ENCODE results near the gene ABCD4.
"Not testable (repeated sequence)": the region's sequence is repeated elsewhere in the genome, so short reads cannot be mapped to it uniquely, and the experiment has no call there.

Gene ABCD4

DNA sequence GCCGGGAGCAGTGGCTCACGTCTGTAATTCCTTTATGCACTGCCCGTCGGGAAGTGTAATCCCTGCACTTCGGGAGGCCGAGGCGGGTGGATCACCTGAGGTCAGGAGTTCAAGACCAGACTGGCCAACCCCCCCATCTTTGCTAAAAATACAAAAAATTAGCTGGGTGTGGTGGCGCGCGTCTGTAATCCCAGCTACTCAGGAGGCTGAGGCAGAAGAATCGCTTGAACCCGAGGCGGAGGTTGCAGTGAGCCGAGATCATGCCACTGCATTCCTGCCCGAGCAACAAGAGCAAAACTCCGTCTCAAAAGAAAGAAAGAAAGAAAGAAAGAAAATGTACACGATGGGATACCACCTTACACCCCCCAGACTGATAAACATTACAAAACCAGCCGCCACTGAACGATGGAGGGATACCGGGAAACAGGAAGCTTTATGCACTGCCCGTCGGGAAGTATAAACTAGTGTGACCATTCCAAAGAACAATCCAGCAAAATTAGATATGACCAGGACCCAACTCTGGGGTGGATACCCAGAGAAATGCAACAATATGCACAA is 1.1 kb downstream of the ABCD4 start:
- DNase-seq = no peak

DNA sequence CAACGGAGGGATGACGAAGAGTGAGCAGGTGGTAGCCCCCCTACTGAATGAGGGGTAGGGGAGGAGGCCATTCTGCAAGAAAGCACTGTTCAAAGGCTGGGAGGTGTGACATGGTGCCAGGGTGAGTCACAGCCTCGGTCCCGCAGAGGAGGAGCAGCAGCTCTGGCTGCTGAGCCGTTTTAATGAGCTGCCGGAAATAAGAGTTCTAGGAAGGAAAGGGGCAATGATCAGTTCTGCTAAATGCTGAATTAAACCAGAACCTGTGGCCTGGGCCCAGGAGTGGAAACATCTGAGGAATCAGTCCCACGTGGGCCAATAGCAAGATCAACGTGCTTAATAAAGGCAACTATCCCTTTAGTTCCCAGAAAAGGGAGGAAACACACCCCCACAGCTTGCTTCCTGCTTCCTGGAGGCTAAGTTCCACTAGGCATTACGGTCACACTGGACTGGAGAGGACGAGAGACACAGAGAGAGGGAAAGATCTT is 3.6 kb downstream of the ABCD4 start:
- peak; percentile 35 for DNase-seq

DNA sequence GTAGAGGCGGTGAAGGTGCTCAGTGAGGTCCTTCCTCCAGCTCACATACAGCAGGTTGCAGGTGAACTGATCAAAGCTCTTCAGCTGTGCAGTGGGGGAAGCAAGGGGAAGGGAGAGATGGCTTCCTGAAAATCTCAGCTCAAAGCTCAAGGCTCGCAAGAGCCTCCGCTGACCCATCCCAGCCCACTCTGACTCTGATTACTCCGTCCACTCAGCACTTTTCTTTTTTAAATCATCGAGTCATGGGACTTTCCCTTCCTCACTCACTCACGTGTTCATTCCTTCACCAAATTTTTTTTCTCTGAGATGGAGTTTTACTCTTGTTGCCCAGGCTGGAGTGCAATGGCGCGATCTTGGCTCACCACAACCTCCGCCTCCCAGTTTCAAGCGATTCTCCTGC is 4.7 kb downstream of the ABCD4 start:
- no peak for DNase-seq

DNA sequence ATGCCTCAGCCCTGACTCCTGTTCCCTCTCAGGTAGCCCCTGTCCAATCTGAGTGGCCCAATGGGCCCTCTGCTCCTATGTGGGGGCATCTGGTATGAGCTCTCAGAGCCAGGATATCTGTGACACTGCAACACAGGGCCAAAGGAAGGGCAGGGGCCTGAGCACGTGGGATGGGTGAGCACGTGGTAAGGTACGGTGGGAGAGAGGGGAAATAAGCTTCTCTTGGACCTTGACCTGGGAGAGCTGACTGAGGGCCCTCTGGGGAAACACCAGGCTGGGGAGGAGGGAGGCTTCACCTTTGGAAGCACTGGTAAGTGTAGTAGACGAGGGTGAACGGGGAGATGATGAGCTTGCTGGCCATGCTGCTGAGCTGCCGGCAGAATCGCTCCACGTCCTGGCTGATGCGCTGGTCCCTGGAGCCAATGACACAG is 6.7 kb downstream of the ABCD4 start:
- DNase-seq = no peak

DNA sequence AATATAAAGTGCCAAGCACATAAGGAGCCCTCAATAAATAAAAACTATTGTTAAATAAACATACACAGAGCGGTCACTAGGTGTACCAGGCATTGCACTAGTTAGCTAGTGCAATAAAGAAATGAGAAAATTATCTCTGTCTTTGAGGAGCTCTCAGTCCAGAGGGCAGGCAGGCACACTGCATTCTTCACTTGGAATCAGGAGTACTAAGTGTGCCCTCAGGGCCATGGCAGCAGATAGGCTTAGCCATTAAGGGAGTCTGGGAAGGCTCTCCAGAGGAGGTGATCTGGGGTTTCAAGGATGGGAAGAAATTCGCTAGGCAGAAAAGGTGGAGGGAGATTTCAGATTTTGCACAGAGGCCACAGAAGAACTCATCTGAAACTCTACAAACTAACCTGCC is 9.1 kb downstream of the ABCD4 start:
- DNase-seq = no peak

DNA sequence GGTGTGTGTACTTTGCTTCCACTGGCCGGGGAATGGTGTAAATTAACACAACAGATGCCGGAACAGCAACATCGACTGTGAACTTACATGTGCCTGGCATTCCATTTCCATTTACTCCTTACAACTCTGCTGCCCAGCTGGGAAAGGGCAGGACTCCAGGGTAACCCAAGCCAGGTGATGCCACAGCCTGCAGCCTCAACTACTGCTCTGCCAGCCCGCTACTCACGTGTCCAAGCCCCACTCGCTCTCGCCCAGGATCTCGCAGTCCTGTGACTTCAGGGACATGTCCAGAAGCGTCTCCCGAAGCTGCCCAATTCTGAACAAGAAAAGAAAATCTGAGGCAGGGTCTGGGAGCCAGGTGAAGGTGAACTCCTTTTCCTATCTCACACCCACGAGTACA is 10.7 kb downstream of the ABCD4 start:
- no peak for DNase-seq

DNA sequence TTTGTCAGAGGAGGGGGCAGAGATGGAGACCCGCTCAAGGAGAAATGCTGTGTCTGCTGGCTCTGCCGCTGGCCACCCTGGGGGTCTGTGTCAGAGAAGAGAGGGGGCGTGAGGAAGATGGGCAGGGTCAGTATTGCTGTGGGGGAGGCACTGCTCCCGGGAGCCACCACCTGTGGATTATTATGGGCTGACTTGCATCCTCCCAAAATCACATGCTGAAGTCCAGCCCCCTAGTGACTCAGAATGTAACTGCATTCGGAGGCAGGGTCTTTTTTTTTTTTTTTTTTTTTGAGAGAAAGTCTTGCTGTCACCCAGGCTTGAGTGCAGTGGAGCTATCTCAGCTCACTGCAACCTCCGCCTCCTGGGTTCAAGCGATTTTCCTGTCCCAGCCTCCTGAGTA is 12.3 kb downstream of the ABCD4 start:
- no peak for DNase-seq

DNA sequence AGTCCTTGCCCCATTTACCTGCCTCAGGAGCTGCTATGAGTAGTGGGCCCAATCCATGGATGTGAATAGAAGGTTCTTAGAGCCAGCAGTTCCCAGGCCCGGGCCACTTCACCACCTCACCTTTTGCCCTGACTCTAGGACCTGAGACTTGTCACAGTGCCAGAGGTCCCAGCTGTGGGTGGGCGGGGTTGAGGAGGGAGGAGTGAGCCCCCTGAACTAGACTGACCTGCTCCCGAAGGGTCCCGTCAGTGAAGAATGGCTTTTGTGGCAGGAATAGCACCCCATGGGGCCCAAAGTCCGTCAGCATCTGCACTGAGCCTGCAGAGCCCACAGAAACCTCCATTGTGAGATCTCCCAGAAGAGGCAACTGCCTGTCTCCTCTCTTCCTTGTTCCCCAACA is 12.9 kb downstream of the ABCD4 start:
- DNase-seq = no peak

DNA sequence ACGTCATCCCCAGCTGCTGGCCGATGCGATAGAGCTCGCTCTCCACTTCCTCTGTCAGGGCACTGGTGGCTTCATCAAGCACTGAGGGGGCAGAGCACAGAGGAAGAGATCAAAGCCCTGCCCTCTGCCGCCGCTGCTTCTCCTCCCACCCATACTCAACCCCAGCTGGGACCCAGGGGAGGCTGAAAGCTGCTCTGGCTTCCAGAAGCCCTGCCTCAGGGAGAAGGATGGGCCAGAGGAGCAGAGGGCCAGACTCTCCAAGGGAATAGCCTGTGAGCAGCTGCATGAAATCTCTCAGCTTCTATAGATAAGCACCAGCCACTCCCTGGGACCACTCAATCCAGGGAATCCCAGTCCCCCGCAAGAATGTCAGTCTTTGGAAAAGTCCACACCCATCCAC is 16.0 kb downstream of the ABCD4 start:
- no peak for DNase-seq

DNA sequence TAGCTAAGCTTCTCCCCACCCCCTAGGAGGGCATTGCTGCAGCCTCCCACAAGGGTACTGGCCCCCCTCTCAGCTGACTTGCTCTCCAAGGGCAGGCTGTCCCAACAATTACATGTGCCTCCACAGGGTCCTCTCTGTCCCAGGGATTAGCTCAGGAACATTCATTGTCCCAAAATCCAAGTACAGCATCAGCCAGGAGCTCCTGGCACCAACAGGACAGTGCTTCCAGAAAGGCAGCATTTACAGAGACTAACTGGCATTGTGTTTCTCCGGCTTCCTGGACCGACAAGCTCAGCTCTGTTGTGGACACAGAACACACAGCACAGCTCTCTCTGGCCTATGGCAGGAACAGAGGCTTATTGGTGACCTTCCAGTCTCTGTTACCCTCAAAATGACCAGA is 21.7 kb downstream of the ABCD4 start:
- no peak for DNase-seq

DNA sequence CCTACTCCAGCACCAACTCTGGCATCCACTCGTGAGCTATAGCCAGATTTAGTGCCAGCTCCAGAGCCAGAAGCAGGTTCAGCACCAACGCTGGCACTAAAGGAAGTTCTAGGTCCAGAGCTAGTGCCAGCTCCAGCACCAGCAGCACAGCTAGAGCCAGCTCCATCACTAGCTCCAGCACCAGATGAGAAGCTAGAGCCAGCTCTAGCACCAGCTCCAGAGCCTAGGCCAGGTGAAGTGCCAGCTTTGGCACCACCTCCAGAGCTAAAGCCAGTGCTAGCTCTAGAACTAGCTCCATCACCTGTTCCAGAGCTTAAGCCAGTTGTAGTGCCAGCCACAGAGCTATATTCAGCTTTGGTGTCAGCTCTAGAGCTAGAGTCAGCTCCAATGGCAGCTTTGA is 24.7 kb downstream of the ABCD4 start:
- no peak for DNase-seq

DNA sequence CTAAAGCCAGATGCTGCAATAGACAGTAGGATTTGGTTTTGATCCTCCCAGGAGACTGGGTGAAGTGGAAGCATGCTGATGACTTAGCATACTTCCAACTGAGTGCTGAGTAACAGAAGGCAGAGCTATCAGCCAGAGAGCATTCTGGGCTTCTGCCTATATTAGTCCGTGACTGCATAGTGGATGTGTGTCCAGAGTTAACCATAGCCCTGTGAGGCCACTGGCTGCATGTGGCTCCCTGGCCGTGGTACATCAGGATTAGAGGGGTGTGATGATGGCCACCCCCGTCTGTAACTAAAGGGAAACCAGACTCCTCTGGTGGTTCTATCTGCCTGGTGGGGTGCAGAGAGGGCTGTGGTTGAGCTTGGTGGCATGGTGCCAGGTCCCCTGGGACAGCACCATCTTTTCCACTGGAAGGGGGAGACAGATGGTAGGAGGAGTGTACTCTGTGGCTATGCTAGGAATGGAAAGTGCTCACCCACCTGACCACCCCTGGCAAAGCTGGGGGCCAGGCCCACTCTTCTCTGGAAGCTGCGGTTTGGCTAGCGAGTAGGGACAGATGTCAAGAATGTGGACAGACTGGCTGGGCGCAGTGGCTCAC is 27.4 kb downstream of the ABCD4 start:
- no peak for DNase-seq

DNA sequence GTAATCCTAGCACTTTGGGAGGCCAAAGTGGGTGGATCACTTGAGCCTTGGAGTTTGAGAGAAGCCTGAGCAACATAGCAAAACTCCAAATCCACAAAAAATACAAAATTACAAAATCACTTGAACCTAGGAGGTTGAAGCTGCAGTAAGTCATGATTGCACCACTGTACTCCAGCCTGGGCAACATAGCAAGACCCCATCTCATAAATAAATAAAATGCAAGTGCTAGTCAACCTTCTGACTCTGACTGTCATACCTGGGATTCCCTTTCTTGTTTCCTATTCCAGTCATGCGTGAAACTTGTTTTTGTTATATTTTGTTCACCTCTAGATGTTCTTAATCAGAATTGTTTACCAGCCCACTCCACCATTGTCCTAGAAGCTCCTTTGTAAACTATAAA is 31.4 kb downstream of the ABCD4 start:
- DNase-seq = no peak

DNA sequence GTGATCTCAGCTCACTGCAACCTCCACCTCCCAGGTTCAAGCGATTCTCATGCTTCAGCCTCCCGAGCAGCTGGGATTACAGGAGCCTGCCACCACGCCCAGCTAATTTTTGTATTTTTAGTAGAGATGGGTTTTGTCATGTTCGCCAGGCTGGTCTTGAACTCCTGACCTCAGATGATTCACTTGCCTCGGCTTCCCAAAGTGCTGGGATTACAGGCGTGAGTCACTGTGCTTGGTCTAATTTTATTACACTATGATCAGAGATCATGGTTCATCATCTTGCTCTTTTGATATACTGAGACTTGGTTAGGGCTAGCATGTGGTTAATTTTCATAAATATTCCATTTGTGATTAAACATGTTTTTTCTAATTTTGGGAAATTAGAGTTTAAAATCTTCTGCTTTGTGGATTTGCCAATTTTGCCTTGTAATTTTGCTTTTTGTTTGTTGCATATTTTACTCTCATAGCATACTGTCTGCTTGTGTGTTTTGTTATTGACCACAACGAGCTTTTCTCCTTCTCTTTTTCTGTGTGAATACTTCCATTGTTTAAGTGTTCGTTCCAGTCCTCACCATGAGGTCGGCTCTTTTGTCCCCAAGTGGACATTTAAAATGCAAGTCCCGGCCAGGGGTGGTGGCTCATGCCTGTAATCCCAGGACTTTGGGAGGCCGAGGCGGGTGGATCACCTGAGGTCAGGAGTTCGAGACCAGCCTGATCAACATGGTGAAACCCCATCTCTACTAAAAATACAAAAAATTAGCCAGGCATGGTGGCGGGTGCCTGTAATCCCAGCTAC is 32.2 kb downstream of the ABCD4 start:
- not testable (repeated sequence) for DNase-seq

DNA sequence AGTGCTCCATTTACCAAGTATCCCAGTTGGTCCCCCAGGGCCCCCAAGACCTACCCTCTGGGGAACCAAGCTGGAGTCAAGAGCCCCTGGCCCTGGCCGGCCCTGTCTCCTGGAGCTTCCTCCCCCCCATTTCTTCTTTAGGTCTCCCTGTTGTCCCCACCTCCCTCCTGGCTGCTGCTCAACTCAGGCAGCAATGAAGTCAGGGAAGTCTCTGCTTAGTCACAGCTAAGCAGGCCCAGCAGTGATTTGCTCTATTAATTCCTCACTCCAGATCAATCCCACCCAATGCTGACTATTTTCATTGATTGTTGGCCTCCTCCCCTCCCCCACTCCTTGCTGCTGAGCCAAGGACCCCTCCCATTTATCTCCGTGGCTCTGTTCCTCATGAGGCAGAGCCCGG is 35.1 kb downstream of the ABCD4 start:
- no peak for DNase-seq

DNA sequence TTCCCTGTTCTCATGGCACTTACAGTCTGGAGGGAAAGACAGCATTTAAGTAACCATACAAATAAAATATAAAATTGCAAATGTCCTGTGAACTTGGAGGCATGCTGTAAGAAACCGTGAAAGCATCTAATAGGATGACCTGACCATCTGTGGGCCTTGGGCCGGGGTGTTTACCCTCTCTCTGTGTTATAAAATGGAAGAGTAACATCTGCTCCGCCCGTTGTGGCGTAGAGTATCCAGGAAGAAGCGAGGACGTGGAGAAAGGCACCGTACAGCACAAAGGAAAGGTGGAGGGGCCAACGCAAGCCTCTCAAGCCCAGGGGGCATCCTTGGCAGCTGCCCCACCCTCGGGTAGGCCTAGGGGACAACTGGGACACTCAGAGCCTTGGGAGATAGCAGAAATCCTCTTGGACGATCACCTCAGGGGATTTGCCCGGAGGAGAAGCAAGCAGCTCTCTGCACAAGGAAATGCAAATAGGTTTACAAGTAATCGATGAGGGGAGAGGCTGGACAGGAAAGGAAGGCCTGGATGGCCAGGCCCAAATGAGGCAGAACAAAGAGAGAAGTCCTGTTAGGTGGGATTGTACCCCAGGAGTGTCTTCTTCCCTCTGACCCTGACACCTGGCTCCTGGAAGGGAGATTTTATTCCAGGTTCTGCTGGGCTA is 37.3 kb downstream of the ABCD4 start:
- DNase-seq = no peak

DNA sequence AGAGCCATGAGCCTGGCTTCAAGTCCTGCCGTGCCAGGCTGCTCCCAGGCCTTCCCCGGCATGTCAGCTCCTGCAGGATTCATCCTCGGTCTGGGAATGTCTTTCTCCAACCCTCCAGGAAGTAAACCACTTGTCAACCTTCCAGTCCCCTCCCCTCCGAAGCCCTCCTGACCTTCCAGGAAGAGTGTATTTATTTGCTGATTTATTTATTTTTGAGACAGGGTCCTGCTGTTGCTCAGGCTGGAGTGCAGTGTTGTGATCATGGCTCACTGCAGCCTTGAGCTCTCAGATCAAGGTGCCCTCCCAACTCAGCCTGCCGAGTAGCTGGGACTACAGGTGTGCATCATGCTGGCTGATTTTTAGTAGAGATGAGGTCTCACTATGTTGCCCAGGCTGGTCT is 38.8 kb downstream of the ABCD4 start:
- DNase-seq = no peak

DNA sequence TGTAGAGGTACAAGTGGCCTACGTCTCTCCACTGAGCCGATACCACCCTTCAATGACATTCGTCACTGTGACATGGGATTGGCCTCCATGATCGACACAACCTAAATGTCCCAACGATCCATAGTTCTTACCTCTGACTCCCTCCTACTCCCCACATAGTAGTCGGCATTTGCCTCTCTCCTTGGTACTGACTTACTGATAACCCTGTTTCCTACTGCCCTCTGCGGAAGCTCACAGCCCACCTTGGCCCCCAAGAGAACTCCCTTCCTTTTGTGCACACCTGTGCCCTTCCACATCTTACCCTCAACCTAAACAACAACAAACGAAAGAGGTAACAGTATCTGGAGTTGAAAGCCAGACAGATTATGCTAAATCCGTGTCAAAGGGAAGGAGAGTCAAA is 39.6 kb downstream of the ABCD4 start:
- DNase-seq = no peak

DNA sequence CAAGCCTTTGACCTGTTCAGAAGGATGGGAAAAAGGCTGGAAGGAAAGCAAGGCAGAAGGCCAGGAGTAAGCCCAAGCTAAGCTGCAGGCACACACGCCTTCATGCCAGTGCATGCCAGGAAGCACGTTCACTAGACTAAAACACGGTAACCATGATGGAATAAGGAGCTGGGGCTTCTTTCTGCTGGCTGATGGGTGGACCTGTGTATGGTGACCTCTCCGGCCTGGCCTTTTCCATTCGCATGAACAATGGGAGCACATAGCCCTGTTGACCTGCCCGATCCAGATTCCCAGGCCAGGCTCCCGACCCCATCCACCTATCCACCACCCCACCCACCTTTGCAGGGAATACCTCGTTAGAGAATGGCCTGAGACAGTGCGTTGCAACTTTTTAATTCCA is 40.7 kb downstream of the ABCD4 start:
- no peak for DNase-seq

DNA sequence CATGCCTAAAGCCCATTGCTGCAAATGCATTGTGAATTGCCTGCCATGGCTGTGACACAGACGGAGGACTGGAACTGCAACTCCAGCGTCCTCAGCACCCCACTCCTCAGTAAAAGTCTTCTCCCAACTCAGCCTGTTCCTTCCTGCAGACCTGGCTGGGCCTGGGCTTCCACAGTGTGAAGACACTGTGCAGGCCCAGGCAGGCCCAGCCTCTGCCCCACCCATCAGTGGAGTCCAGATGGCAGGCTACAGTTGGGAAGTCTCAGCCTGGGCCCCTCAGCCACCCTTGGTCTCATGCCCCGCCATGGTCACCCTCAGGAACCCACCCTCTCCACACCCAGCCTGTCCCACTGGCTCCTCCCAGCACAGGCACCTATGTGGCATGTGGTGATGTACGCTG is 41.4 kb downstream of the ABCD4 start:
- no peak for DNase-seq

DNA sequence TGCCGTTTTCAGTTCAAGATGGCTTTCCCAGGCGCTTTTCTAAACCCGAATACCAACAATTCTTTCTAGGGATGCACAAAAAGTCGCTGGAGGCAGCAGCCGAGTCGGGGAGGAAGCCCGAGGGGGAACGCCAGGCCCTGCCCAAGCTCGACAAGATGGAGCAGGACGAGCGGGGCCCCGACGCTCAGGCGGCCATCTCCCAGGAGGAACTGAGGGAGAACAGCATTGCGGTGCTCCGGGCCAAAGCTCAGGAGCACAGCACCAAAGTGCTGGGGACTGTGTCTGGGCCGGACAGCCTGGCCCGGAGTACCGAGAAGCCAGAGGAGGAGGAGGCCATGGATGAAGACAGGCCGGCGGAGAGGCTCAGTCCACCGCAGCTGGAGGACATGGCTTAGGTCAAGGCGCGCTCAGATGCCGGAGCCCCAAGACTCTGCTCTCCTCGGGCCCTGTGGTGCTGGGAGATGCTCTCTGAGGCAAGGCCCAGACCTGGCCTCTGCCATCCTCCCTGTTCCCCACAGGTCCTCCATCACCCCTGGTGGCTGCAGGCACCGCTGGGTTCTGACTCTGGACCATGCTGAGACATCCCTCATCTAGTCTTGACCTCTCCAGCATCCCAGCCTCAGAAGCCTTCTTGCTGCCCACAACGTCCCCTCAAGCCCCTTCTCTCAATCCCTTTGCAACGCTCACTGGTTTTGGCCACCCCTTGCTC is 42.1 kb downstream of the ABCD4 start:
- DNase-seq = no peak

DNA sequence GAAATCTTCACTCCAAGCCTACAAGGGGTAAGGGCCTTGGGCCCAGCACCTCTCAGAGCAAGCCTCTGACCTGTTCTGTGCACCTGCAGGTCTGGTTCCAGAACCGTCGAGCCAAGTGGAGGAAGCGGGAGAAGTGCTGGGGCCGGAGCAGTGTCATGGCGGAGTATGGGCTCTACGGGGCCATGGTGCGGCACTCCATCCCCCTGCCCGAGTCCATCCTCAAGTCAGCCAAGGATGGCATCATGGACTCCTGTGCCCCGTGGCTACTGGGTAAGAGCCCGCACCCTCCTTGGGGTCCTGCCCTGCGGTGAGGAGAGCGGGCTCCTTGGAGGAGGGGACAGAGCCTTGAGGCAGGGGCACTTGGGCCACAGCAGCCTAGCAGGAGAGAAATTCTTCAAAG is 43.2 kb downstream of the ABCD4 start:
- no peak for DNase-seq

DNA sequence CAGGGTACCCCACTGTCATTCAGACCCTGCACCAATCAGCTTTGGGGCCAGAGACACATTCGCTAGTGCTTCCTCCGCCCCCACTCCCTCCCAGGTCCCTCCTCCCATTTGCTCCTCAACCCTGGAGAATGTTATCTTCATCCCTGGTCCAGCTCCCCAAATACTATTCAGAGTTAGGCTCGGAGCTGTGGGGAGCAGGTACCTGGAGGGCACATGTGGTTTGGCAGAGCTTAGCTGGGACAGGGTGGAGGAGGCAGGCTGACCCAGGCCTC is 44.0 kb downstream of the ABCD4 start:
- DNase-seq = no peak
